Astrocyte (in vitro differentiated cells and primary cell): ENCODE results near the gene NR1D1. TPM values are rescaled to one million over a fixed set of nuclear protein-coding genes. Genes with fewer than 3 reads are reported as not detected.

Experiments used
- DNase-seq: peaks from one replicate; pipeline ENCODE4 v3.0.0-alpha.2; 2010; ENCODE audit warnings: low read depth
- FAIRE-seq: peaks from 2 replicates; lab custom pipeline; 2011; peaks lifted over from hg19 to GRCh38; lab: Jason Lieb, UNC
- H2AFZ ChIP-seq: 2 replicates; pipeline ENCODE4 v1.6.0; 2012; ENCODE audit warnings: low read depth, low read length, inconsistent platforms
- H3K27ac ChIP-seq: 2 replicates; pipeline ENCODE4 v1.5.1; 2011; ENCODE audit warnings: low read depth, low read length, inconsistent platforms
- H3K27me3 ChIP-seq: 2 replicates; pipeline ENCODE4 v1.6.0; 2011; ENCODE audit warnings: low read length, inconsistent platforms; ENCODE audit not compliant: insufficient read depth
- H3K36me3 ChIP-seq: 2 replicates; pipeline ENCODE4 v1.5.1; 2011; ENCODE audit warnings: low read length, inconsistent platforms; ENCODE audit not compliant: insufficient read depth
- H3K4me1 ChIP-seq: 2 replicates; pipeline ENCODE4 v1.5.1; 2011; ENCODE audit warnings: low read length, inconsistent platforms; ENCODE audit not compliant: insufficient read depth
- H3K4me2 ChIP-seq: 2 replicates; pipeline ENCODE4 v1.6.0; 2012; ENCODE audit warnings: low read length, inconsistent platforms
- H3K4me3 ChIP-seq: 2 replicates; pipeline ENCODE4 v1.5.1; 2011; ENCODE audit warnings: low read depth, mild to moderate bottlenecking, low read length, inconsistent platforms; ENCODE audit not compliant: insufficient read depth
- H3K79me2 ChIP-seq: 2 replicates; pipeline ENCODE4 v1.6.0; 2012; ENCODE audit warnings: mild to moderate bottlenecking, low read length, inconsistent platforms; ENCODE audit not compliant: insufficient read depth
- H3K9ac ChIP-seq: 2 replicates; pipeline ENCODE4 v1.6.0; 2012; ENCODE audit warnings: mild to moderate bottlenecking, low read length, inconsistent platforms
- H3K9me3 ChIP-seq: 2 replicates; pipeline ENCODE4 v1.5.1; 2012; ENCODE audit warnings: low read depth, mild to moderate bottlenecking, low read length, inconsistent platforms; ENCODE audit not compliant: insufficient read depth
- H4K20me1 ChIP-seq: 2 replicates; pipeline ENCODE4 v1.6.0; 2012; ENCODE audit warnings: low read length, inconsistent platforms; ENCODE audit not compliant: insufficient read depth
- H3K27ac Mint-ChIP-seq: one replicate; pipeline ENCODE4 v1.8.0; 2021; ENCODE audit warnings: mild to moderate bottlenecking, mixed read lengths; ENCODE audit not compliant: unreplicated experiment
- H3K27me3 Mint-ChIP-seq: one replicate; pipeline ENCODE4 v1.8.0; 2021; ENCODE audit warnings: low read depth, mixed read lengths; ENCODE audit not compliant: unreplicated experiment
- H3K36me3 Mint-ChIP-seq: one replicate; pipeline ENCODE4 v1.8.0; 2021; ENCODE audit warnings: low read depth, mixed read lengths; ENCODE audit not compliant: unreplicated experiment
- H3K4me1 Mint-ChIP-seq: one replicate; pipeline ENCODE4 v1.8.0; 2021; ENCODE audit warnings: low read depth, mixed read lengths; ENCODE audit not compliant: unreplicated experiment
- H3K4me3 Mint-ChIP-seq: one replicate; pipeline ENCODE4 v1.8.0; 2021; ENCODE audit warnings: mild to moderate bottlenecking, moderate library complexity, mixed read lengths; ENCODE audit not compliant: unreplicated experiment
- H3K9me3 Mint-ChIP-seq: one replicate; pipeline ENCODE4 v1.8.0; 2021; ENCODE audit warnings: mild to moderate bottlenecking, mixed read lengths; ENCODE audit not compliant: unreplicated experiment
- EZH2 ChIP-seq: IDR thresholded peaks from 2 replicates; pipeline ENCODE4 v1.6.1; 2012; ENCODE audit warnings: mild to moderate bottlenecking, low read length, inconsistent platforms; ENCODE audit not compliant: insufficient read depth
- total RNA-seq: library from RNA; stranded (reverse); gene quantifications from 2 replicates; pipeline ENCODE4 v1.2.1, GENCODE V29; 2021
- TF ChIP-seq, protein P1 (sequence below): IDR thresholded peaks from 2 replicates; pipeline ENCODE4 v1.5.1; 2011; ENCODE audit warnings: low read depth, mild to moderate bottlenecking, inconsistent platforms, low read length, moderate library complexity; ENCODE audit not compliant: insufficient read depth

The NR1D1 gene
- total RNA-seq, 1 donor from 2014 or later = 8.7 TPM

GRCh38 chr17:40086150-40087044 lies 14.0 kb downstream of the NR1D1 start:
- H3K4me3 Mint-ChIP-seq = no peak overlapping the region
- Histone ChIP-seq H2AFZ (no peak overlapping the region), H3K36me3 (peaks cover 12% of the 10 kb centered on the region), H3K27ac (no peak overlapping the region), H3K4me2 (no peak overlapping the region), H3K9me3 (no peaks in the 10 kb centered on the region), H3K27me3 (no peaks in the 10 kb centered on the region), H3K79me2 (no peaks in the 10 kb centered on the region), H3K4me1 (peaks cover 2% of the 10 kb centered on the region), H3K9ac (no peak overlapping the region), H3K4me3 (no peak overlapping the region), H4K20me1 (peaks cover 2% of the 10 kb centered on the region)
- H3K27ac Mint-ChIP-seq = no peak overlapping the region
- no peak for TF ChIP-seq EZH2
- TF ChIP-seq, protein P1, sequence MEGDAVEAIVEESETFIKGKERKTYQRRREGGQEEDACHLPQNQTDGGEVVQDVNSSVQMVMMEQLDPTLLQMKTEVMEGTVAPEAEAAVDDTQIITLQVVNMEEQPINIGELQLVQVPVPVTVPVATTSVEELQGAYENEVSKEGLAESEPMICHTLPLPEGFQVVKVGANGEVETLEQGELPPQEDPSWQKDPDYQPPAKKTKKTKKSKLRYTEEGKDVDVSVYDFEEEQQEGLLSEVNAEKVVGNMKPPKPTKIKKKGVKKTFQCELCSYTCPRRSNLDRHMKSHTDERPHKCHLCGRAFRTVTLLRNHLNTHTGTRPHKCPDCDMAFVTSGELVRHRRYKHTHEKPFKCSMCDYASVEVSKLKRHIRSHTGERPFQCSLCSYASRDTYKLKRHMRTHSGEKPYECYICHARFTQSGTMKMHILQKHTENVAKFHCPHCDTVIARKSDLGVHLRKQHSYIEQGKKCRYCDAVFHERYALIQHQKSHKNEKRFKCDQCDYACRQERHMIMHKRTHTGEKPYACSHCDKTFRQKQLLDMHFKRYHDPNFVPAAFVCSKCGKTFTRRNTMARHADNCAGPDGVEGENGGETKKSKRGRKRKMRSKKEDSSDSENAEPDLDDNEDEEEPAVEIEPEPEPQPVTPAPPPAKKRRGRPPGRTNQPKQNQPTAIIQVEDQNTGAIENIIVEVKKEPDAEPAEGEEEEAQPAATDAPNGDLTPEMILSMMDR = peak; percentile 56
- FAIRE-seq = no peak
- no peak for DNase-seq
- no peaks in the 10 kb centered on the region for H3K9me3 Mint-ChIP-seq
- no peaks in the 10 kb centered on the region for H3K27me3 Mint-ChIP-seq
- H3K4me1 Mint-ChIP-seq = peaks cover 2% of the 10 kb centered on the region
- peaks cover 22% of the 10 kb centered on the region for H3K36me3 Mint-ChIP-seq

DNA sequence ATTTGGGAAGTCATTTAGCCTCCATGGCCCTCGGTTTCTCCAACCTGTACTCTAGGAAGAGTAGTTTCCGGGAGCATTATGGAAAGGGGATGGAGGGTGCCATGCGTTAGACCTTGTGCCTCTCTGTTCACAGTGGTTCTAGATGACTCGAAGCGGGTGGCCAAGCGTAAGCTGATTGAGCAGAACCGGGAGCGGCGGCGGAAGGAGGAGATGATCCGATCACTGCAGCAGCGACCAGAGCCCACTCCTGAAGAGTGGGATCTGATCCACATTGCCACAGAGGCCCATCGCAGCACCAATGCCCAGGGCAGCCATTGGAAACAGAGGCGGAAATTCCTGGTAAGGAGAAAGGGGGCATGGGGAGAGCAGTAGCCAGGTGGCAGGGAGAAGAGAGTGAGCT lies 15.9 kb downstream of the NR1D1 start:
- Histone ChIP-seq H3K79me2 (no peaks in the 10 kb centered on the region), H2AFZ (no peak overlapping the region), H3K27me3 (no peaks in the 10 kb centered on the region), H3K4me3 (no peak overlapping the region), H3K9me3 (no peaks in the 10 kb centered on the region), H3K36me3 (peaks cover 12% of the 10 kb centered on the region), H3K4me1 (no peaks in the 10 kb centered on the region), H4K20me1 (peaks cover 2% of the 10 kb centered on the region), H3K9ac (no peak overlapping the region), H3K27ac (no peak overlapping the region), H3K4me2 (no peak overlapping the region)
- DNase-seq (no peak), FAIRE-seq (no peak)
- H3K27me3 Mint-ChIP-seq = no peaks in the 10 kb centered on the region
- TF ChIP-seq EZH2 = no peak
- TF ChIP-seq, protein P1 = no peak
- no peaks in the 10 kb centered on the region for H3K9me3 Mint-ChIP-seq
- no peak overlapping the region for H3K27ac Mint-ChIP-seq
- no peak overlapping the region for H3K4me3 Mint-ChIP-seq
- H3K36me3 Mint-ChIP-seq = peaks cover 19% of the 10 kb centered on the region
- H3K4me1 Mint-ChIP-seq = no peaks in the 10 kb centered on the region

- Histone ChIP-seq H3K79me2 (no peaks in the 10 kb centered on the region), H3K4me3 (no peak overlapping the region), H3K36me3 (peaks cover 1% of the 10 kb centered on the region), H4K20me1 (peaks cover 17% of the 10 kb centered on the region), H3K27ac (no peak overlapping the region), H2AFZ (no peak overlapping the region), H3K4me1 (peaks cover 7% of the 10 kb centered on the region), H3K9ac (no peak overlapping the region), H3K27me3 (no peaks in the 10 kb centered on the region), H3K9me3 (no peaks in the 10 kb centered on the region), H3K4me2 (no peak overlapping the region)
- no peak for FAIRE-seq
- Mint-ChIP-seq H3K36me3 (peaks cover 14% of the 10 kb centered on the region), H3K27me3 (no peaks in the 10 kb centered on the region), H3K9me3 (no peaks in the 10 kb centered on the region), H3K4me1 (peaks cover 14% of the 10 kb centered on the region), H3K4me3 (no peak overlapping the region), H3K27ac (no peak overlapping the region)
- no peak for DNase-seq
- TF ChIP-seq, protein P1 = no peak
- no peak for TF ChIP-seq EZH2
Observed at GRCh38 chr17:40079545-40079944, 20.8 kb downstream of the NR1D1 start.
